HG03280 (cell line): ENCODE data around the gene EOLA2.
"Not testable (repeated sequence)": the region's sequence is repeated elsewhere in the genome, so short reads cannot be mapped to it uniquely, and the experiment has no call there.

ENCODE experiments used
- ATAC-seq: cut with Tn5 transposase; IDR thresholded peaks from one replicate; pipeline ENCODE4 v1.9.1; 2021; ENCODE audit warnings: mild to moderate bottlenecking, moderate library complexity; ENCODE audit not compliant: unreplicated experiment

EOLA2 gene

DNA sequence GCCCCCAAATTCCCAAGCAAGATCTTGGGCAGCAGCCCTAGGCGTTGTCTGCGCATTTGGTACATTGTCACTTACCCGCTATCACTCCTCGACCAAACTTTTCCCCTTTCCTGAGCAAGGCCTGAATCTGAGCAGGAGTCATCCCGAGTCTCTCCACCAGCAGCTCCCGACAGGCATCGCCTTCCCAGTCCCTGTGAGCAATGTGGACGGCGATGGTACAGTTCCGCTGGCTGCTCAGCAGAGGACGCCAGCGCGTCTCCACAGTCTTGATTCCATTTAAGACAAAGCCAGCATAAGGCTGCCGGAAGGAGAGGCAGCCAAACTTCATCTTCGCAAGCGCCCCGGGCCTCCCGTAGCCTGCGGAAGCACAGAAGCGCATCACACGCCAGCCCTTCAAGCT lies 4.7 kb downstream of the EOLA2 start:
- ATAC-seq = not testable (repeated sequence)

DNA sequence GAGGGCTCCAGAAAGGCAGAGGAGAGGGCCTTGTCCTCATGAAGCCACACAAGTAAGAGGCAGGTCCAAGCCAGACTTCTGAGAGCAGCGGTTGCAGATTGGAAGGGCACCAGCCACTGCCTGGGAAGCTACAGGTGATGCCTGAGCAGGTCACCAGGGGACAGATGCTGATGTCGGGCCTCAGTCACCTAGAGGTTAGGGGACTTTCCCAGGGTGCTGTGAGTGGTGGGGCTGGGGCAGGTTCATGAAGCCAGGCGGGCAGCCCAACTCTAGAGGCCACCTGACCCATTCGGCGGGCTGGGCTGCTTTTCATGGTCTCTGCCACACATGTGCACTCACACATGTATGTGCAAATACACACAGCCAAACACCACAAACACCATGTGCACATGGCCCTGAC lies 5.3 kb downstream of the EOLA2 start:
- not testable (repeated sequence) for ATAC-seq

DNA sequence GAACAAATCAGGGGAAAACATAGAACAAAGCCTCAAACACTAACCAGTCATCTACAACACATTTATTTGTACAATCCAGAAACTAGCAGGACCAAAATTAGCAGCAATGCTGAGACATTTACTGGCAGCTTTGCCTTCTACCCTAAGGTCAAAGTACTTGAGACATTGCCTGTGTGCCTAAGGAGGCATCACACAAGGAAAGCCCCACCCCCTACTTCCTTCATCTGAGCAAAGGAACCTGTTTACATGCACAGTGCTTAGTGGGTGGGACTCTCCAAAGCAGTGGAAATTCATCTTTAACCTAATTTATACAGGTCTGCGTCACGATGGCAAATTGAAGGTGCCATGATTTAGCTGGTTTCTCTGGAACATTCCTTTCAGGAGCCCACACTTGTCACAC lies 6.1 kb downstream of the EOLA2 start:
- ATAC-seq = not testable (repeated sequence)

DNA sequence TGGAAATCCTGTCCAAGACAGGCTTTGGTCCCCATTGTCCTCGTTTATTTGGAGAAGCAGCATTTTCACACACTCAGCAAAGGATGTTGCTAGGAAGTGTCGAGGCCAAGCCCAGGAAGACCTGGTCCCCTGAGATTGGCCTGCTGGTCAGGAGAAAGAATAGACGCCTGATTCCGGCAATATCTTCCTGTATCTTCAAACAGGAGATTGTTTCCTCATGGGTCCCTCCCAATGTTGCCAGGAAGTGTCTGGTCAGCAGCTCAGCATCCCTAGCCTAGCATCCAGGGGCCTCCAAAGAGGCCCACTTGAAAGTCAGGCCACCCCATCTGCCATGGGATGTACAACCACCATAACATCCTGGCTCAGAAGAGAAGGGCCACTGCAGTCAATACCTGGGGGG lies 6.9 kb downstream of the EOLA2 start:
- ATAC-seq = not testable (repeated sequence)

DNA sequence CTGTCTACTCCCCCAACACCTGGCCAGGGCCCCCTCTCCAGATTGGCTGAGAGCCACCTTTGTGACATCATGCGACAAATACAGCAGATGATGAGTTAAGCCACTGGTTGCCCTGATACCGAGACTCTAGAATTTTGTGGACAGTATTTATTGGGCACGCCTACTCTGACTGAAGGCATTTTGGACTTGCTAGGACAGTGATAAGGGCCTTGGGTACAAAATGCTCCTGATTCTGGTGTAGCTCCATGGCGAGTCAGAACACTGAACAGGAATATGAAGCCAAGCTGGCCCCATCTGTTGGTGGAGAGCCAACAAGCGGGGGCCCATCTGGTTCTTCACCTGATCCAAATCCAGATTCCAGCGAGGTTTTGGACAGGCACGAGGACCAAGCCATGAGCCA lies 8.9 kb downstream of the EOLA2 start, which contains the start of gene HSFX4:
Gene HSFX4 (plus strand): TSS at position 174 of the 400 bp plus-strand sequence. CDS start 72 bp downstream, at position 246.
- ATAC-seq = not testable (repeated sequence)

- not testable (repeated sequence) for ATAC-seq
Measured at GRCh38 chrX:149928635-149929034, 9.7 kb downstream of the EOLA2 start.

DNA sequence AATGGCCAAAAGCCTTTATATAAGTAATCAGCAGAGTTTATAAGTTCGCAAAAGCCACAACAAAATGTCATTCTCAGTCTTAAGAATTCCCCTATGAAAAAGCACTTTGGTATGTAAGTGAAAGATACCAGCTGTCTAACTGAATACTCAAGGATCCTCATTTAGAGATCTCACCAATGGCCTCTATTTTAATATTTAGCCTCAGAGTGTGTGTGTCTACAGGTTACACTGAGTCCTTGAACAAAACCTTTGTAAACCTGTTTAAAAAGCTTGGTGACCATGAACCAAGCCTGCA lies 10.4 kb downstream of the EOLA2 start:
- ATAC-seq = not testable (repeated sequence)

- ATAC-seq = not testable (repeated sequence)
Measured at GRCh38 chrX:149927245-149927963, 10.9 kb downstream of the EOLA2 start.

- not testable (repeated sequence) for ATAC-seq
Measured at GRCh38 chrX:149924434-149924833, 13.9 kb downstream of the EOLA2 start.

DNA sequence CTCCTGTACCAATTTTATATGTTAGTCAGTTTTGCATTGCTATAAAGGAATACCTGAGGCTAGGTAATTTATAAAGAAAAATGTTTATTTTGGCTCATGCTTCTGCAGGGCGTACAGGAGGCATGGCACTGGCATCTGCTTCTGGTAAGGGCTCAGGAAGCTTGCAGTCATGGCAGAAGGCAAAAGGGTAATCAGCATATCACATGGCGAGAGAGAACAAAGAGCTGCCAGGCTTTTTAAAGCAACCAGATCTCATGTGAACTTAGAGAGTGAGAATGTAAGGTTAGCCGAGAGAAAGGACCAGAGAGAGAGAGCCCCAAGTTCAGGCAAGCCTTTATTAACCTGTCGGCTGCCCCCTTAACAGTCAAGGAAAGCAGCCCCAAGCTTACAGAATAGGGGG lies 14.5 kb downstream of the EOLA2 start:
- not testable (repeated sequence) for ATAC-seq

DNA sequence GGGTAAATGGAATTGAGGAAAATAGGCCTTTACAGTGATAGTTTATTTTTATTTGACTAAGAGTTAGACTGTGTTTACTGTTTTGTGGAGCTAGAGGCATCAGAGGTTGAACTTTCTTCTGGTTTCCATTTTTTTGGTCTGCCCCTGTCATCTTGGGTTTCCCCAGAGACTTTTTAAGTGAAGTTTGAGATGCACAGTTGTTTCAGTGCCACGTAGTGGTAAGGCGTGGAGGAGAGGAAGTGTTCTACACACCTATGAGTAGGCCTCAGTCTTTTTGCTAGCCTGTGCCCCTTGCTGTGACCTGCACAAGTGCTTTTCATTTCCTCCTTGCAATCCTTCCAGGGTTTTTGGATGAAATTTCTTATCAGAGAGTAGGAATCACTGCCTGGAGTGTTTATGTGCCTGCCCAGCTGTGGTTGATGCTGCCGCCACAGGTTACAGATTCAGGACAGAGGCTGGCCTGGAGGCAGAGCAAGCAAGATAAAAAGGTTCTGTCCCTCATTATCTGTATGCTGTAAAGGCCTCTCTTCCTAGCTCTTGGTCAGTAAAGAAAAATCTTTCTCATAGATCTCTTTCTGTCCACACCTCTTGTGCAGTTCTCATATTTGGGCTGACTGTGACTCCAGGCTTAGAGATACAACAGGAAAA lies 21.4 kb downstream of the EOLA2 start:
- peak; percentile 66 for ATAC-seq

DNA sequence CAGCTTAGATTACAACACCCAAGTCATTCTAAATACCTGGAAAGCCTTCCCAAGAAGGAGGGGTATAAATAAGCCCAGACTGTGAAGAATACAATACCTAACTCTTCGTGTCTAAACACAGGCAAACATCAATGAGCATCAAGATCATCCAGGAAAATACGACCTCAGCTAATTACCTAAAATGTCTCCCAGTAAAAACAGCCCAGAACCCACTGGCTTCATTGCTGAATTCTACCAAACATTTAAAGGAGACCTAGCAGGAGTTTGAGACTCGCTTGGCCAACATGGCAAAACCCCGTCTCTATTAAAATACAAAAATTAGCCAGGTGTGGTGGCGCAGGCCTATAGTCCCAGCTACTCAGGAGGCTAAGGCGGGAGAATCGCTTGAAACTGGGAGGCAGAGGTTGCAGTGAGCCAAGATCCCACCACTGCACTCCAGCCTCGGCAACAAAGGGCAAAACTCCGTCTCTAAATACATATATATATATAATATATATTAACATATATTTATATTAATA lies 28.1 kb downstream of the EOLA2 start:
- ATAC-seq = no peak

DNA sequence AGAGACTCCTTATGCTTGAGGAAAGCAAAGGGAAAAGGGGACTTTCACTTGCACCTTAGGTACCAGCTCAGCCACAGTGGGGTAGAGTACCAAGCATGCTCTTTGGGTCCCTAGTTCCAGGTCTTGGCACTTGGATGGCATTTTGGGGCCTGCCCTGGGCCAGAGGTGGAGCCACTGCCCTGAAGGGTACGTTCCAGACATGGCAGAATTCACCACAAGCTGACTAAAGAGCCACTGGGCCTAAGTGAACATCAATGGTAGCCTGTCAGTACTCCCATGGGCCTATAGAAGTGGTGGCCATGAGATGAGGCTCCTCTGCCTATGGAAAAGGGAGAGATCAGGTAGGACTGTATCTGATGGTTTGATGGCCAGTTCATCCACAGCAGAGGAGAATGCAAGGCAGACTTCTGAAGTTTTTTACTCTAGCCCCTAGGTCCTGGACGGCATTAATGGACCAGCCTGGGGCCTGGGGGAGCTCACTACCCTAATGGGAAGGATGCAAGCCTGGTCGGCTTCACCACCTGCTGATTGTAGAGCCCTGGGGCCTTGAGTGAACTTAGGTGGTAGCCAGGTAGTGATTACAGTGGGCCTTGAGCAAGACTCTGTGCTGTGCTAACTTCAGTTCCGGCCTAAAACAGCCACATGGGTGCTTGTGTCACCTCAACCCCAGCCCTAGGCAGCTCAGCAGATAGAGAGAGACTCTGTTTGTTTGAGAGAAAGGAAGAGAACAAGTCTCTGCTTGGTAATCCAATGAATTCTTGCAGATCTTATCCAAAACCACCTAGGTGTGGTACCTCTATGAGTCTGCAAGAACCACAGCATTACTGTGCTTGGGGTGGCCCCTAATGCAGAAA lies 28.7 kb downstream of the EOLA2 start:
- no peak for ATAC-seq

- no peak for ATAC-seq
Measured at GRCh38 chrX:149908727-149909126, 29.6 kb downstream of the EOLA2 start.

DNA sequence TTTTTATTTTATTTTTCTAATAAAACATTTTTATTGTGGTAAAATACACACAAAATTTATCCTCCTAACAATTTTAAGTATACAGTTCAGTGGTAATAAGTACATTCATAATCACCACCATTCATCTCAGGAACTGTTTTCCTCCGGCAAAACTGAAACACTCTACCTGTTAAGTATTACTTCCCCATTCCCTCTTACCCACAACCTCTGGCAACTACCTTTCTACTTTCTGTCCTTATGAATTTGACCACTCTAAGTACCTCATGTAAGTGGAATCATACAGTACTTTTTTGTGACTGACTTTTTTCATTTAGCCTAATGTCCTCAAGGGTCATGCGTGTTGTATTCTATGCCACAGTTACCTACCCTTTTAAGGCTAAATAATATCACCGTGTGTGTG lies 30.0 kb downstream of the EOLA2 start:
- ATAC-seq = peak; percentile 60

DNA sequence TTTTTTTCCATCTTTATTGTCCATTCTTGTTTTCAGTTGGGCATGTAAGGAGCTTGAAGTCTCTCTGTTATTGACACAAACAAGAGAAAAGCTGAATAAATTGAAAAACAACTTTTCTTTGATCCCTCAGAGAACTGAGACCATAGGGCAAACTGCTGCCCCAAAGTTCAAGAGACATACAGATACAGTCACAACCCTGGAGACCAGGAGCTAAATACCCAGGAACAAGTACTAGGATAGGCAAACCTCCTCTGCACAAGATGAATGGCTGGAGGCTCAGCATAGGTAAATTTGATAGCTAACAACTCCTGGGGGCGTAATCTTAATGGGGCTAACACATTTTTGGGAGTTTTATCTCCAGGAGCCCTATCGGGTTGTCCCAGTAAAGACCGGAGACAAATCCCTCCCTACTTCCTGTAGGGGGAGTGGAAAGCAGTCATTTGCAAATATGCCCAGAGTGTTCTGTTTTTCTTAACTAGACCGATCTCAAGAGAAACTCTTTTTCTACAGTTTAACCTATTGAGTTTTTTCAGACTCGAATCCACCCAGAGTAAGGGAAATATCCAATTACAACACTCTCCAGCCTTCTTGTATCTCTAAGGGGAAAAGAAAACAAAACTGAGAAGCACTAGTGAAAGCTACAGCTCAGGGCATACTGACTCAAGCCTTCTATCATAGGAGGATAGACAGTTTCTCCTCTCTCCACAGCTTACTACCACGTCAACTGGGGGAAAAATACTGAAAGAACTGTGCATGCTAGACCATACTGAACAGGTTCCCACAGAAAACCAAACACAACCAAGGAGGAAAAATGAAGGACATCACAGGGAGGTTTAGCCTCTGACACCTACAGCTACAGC lies 34.2 kb downstream of the EOLA2 start:
- peak; percentile 88 for ATAC-seq

DNA sequence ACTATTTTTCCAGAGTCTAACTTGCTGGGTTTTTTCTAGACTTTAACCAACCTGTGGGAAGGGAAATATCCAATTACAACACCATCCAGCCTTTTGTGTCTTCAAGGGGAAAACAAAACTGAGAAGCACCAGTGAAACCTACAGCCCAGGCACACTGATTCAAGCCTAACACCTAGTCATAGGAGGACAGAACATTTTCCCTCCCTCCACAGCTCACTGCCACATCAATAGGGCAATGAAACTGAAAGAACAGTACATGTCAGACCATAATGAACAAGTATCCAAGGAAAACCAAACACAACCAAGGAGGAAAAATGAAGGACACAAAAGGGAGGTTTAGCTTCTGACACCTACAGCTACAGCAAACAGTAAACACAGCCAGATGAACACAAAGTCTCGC lies 39.7 kb downstream of the EOLA2 start:
- no peak for ATAC-seq

GRCh38 chrX:149890828-149891227 lies 47.5 kb downstream of the EOLA2 start:
- not testable (repeated sequence) for ATAC-seq
